ENCODE data around the gene VKORC1L1.
"Not testable (repeated sequence)": the region's sequence is repeated elsewhere in the genome, so short reads cannot be mapped to it uniquely, and the experiment has no call there.

Gene VKORC1L1

GRCh38 chr7:65872776-65873581 lies at the start of gene VKORC1L1:
Gene VKORC1L1, plus strand, starts transcription at chr7:65873074. Its CDS starts 298 bp downstream, at chr7:65873372.
- DNase-seq (ENCODE audit: low spot score): peak; percentile 95

GRCh38 chr7:65827366-65827765 lies 45.5 kb upstream of the VKORC1L1 start:
- no peak for DNase-seq (ENCODE audit: low spot score)

- peak; percentile 12 for DNase-seq (ENCODE audit: low spot score)
Observed at GRCh38 chr7:65832281-65832680, 40.6 kb upstream of the VKORC1L1 start.

- DNase-seq (ENCODE audit: low spot score): not testable (repeated sequence)
Observed at GRCh38 chr7:65836684-65837083, 36.2 kb upstream of the VKORC1L1 start.

- not testable (repeated sequence) for DNase-seq (ENCODE audit: low spot score)
Observed at GRCh38 chr7:65837541-65837956, 35.3 kb upstream of the VKORC1L1 start.

- no peak for DNase-seq (ENCODE audit: low spot score)
Observed at GRCh38 chr7:65839846-65840245, 33.0 kb upstream of the VKORC1L1 start.

GRCh38 chr7:65840446-65840845 lies 32.4 kb upstream of the VKORC1L1 start:
- DNase-seq (ENCODE audit: low spot score): peak; percentile 39

- not testable (repeated sequence) for DNase-seq (ENCODE audit: low spot score)
Observed at GRCh38 chr7:65843616-65844015, 29.3 kb upstream of the VKORC1L1 start.

- no peak for DNase-seq (ENCODE audit: low spot score)
Observed at GRCh38 chr7:65846008-65846570, 26.8 kb upstream of the VKORC1L1 start.

GRCh38 chr7:65853426-65853825 lies 19.4 kb upstream of the VKORC1L1 start:
- not testable (repeated sequence) for DNase-seq (ENCODE audit: low spot score)

GRCh38 chr7:65853892-65854291 lies 19.0 kb upstream of the VKORC1L1 start:
- not testable (repeated sequence) for DNase-seq (ENCODE audit: low spot score)

- DNase-seq (ENCODE audit: low spot score): not testable (repeated sequence)
Observed at GRCh38 chr7:65857321-65857894, 15.5 kb upstream of the VKORC1L1 start.

- not testable (repeated sequence) for DNase-seq (ENCODE audit: low spot score)
Observed at GRCh38 chr7:65858660-65859059, 14.2 kb upstream of the VKORC1L1 start.

GRCh38 chr7:65866244-65866643 lies 6.6 kb upstream of the VKORC1L1 start:
- not testable (repeated sequence) for DNase-seq (ENCODE audit: low spot score)

- not testable (repeated sequence) for DNase-seq (ENCODE audit: low spot score)
Observed at GRCh38 chr7:65867681-65868080, 5.2 kb upstream of the VKORC1L1 start.

- DNase-seq (ENCODE audit: low spot score): peak; percentile 15
Observed at GRCh38 chr7:65869312-65869711, 3.6 kb upstream of the VKORC1L1 start.

- DNase-seq (ENCODE audit: low spot score): not testable (repeated sequence)
Observed at GRCh38 chr7:65871451-65871850, 1.4 kb upstream of the VKORC1L1 start.

GRCh38 chr7:65873582-65874193 lies 814 bp downstream of the VKORC1L1 start:
- DNase-seq (ENCODE audit: low spot score): peak; percentile 9

GRCh38 chr7:65875715-65876114 lies 2.8 kb downstream of the VKORC1L1 start:
- DNase-seq (ENCODE audit: low spot score): not testable (repeated sequence)

- not testable (repeated sequence) for DNase-seq (ENCODE audit: low spot score)
Observed at GRCh38 chr7:65879292-65880153, 6.6 kb downstream of the VKORC1L1 start.

- not testable (repeated sequence) for DNase-seq (ENCODE audit: low spot score)
Observed at GRCh38 chr7:65880242-65880641, 7.4 kb downstream of the VKORC1L1 start.

Data from AG08396 (cell line).